ENCODE data around the gene CFAP92. TPM values are rescaled to one million over a fixed set of nuclear protein-coding genes. Genes with fewer than 3 reads are reported as not detected.
A peak's percentile ranks its signal among the peaks of the same experiment; 100 is the strongest.

CFAP92 gene, protein sequence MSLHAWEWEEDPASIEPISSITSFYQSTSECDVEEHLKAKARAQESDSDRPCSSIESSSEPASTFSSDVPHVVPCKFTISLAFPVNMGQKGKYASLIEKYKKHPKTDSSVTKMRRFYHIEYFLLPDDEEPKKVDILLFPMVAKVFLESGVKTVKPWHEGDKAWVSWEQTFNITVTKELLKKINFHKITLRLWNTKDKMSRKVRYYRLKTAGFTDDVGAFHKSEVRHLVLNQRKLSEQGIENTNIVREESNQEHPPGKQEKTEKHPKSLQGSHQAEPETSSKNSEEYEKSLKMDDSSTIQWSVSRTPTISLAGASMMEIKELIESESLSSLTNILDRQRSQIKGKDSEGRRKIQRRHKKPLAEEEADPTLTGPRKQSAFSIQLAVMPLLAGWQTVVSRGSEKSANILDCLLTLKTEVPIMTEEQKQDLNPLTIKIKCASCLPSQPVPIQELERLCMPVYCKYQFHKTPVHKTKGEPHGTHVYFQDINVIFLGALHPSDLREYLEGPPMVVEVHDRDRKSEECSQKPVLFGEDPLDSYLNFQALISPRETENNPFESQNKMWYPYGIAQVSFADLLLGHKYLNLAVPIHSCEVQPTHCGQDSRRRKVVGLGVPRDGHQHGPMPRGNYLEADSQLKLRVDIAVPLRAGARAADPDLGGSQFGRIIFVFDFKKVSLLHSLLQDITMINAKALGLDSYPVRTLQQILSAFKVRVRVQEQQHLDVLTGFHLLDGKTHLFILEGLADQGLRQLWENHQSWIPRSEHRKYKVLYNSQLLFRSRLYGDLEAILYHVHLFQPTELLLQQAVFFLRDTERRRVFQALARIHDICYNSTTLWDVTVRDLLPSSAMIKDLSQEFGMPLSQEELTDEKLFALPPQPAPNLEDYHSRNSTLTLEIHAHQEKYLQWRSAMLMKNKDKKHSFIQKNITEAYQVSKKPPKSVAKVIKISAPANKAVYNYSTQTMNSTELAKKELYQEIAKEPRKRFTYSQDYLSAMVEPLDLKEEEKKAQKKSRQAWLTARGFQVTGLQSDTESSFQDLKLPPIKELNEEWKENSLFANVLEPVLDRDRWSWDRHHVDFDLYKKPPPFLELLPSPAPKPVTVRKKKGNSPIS
- total RNA-seq = 1.6 TPM

DNA sequence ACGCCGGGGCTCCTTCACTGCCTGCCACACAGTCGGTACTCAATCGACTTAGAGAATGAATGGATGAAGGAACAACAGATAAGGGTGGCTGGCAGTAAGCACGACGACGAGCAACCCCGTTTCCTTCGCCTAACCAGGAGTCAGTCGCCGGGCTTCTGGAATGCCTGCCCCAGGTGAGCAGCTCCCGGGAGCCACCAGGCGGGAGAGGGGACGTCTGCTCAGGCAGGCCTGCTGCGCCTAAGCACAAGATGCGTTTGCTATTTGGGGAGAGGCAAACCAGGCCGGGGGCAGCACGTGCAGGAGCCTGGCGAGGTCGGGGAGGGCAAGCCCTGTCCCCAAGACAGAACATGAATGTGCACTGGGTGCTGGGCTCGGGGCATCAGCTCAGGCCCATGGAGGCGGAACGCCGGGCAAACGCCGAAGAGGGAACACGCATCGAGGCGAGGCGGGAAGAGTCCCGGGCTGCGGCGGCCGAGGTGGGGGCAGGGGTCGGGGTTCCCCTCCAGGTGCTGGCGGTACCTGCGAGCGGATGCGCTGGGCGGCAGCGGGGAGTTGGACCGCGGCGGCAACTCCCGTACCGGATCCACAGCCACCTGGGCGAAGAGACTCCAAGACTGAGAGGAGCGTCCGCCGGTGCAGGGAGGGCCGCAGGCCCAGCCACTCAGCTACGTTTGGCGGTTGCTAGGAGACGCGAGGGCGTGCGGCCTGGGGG, at the start of gene CFAP92:
CFAP92 (minus strand) TSS at position 616 of the 712 bp plus-strand sequence. CDS start 772 bp downstream, outside the sequence.
- Histone ChIP-seq H3K4me3 (ENCODE audit: low read length in 3 of 3) (peak within 1 kb of the TSS; percentile 57 to 64 (median 63)), H3K27me3 (ENCODE audit: control insufficient read depth in 3 of 3, insufficient read depth in 3 of 3, low read length in 3 of 3) (peaks cover 4 to 11% (median 5%) of the 10 kb centered on the region in 3 donors), H3K9ac (ENCODE audit: low read depth in 1 of 3, low read length in 3 of 3) (peak within 1 kb of the TSS in 2 of 3 donors; percentile 50 to 54), H3K9me3 (ENCODE audit: control insufficient read depth in 3 of 3, low read length in 3 of 3) (no peaks in the 10 kb centered on the region), H3K4me1 (ENCODE audit: control insufficient read depth in 3 of 3, insufficient read depth in 3 of 3, low read length in 3 of 3) (peaks cover 4 to 11% (median 10%) of the 10 kb centered on the region in 3 donors), H3K27ac (ENCODE audit: low read depth, low read length) (no peak within 1 kb of the TSS), H3K36me3 (ENCODE audit: control insufficient read depth in 3 of 3, insufficient read depth in 3 of 3, low read length in 3 of 3) (no peaks in the 10 kb centered on the region)

GRCh38 chr3:129040579-129041300, 46.9 kb upstream of the CFAP92 start:
- H3K27ac ChIP-seq (ENCODE audit: low read depth, low read length) = no peak overlapping the region
- peaks cover 0 to 3% (median 0%) of the 10 kb centered on the region in 3 donors for H3K36me3 ChIP-seq (ENCODE audit: control insufficient read depth in 3 of 3, insufficient read depth in 3 of 3, low read length in 3 of 3)
- H3K9me3 ChIP-seq (ENCODE audit: control insufficient read depth in 3 of 3, low read length in 3 of 3) = no peaks in the 10 kb centered on the region
- H3K4me3 ChIP-seq (ENCODE audit: low read length in 3 of 3) = no peak overlapping the region
- H3K4me1 ChIP-seq (ENCODE audit: control insufficient read depth in 3 of 3, insufficient read depth in 3 of 3, low read length in 3 of 3) = peaks cover 0 to 6% (median 4%) of the 10 kb centered on the region in 3 donors
- no peak overlapping the region for H3K9ac ChIP-seq (ENCODE audit: low read depth in 1 of 3, low read length in 3 of 3)
- peaks cover 3 to 9% (median 4%) of the 10 kb centered on the region in 3 donors for H3K27me3 ChIP-seq (ENCODE audit: control insufficient read depth in 3 of 3, insufficient read depth in 3 of 3, low read length in 3 of 3)

DNA sequence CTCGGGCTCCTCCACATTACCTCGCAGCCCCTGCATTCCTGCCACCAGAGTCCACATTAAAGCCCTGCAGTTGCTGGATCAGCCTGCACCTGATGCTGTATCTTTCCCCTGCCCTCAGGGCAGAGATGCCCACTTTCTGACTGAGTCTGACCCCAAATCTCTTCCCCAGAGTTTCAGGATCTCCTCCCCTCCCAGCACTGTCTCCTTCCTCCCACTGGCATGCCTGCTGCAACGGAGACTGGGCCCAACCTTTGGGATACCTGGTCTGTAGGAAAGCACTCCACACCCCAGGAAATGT, 46.1 kb upstream of the CFAP92 start:
- Histone ChIP-seq H3K4me1 (ENCODE audit: control insufficient read depth in 3 of 3, insufficient read depth in 3 of 3, low read length in 3 of 3) (peaks cover 0 to 4% (median 4%) of the 10 kb centered on the region in 3 donors), H3K9ac (ENCODE audit: low read depth in 1 of 3, low read length in 3 of 3) (no peak overlapping the region), H3K9me3 (ENCODE audit: control insufficient read depth in 3 of 3, low read length in 3 of 3) (no peaks in the 10 kb centered on the region), H3K4me3 (ENCODE audit: low read length in 3 of 3) (no peak overlapping the region), H3K27me3 (ENCODE audit: control insufficient read depth in 3 of 3, insufficient read depth in 3 of 3, low read length in 3 of 3) (peaks cover 0 to 8% (median 0%) of the 10 kb centered on the region in 3 donors), H3K27ac (ENCODE audit: low read depth, low read length) (no peak overlapping the region), H3K36me3 (ENCODE audit: control insufficient read depth in 3 of 3, insufficient read depth in 3 of 3, low read length in 3 of 3) (peaks cover 0 to 3% (median 0%) of the 10 kb centered on the region in 3 donors)

GRCh38 chr3:129039271-129040038, 45.6 kb upstream of the CFAP92 start:
- Histone ChIP-seq H3K27ac (ENCODE audit: low read depth, low read length) (no peak overlapping the region), H3K36me3 (ENCODE audit: control insufficient read depth in 3 of 3, insufficient read depth in 3 of 3, low read length in 3 of 3) (peaks cover 0 to 3% (median 0%) of the 10 kb centered on the region in 3 donors), H3K9ac (ENCODE audit: low read depth in 1 of 3, low read length in 3 of 3) (no peak overlapping the region), H3K4me1 (ENCODE audit: control insufficient read depth in 3 of 3, insufficient read depth in 3 of 3, low read length in 3 of 3) (peaks cover 0 to 4% (median 4%) of the 10 kb centered on the region in 3 donors), H3K27me3 (ENCODE audit: control insufficient read depth in 3 of 3, insufficient read depth in 3 of 3, low read length in 3 of 3) (peaks cover 0 to 5% (median 0%) of the 10 kb centered on the region in 3 donors), H3K9me3 (ENCODE audit: control insufficient read depth in 3 of 3, low read length in 3 of 3) (no peaks in the 10 kb centered on the region), H3K4me3 (ENCODE audit: low read length in 3 of 3) (no peak overlapping the region)

- H3K4me3 ChIP-seq (ENCODE audit: low read length in 3 of 3) = no peak overlapping the region
- H3K9me3 ChIP-seq (ENCODE audit: control insufficient read depth in 3 of 3, low read length in 3 of 3) = no peaks in the 10 kb centered on the region
- peaks cover 0 to 3% (median 0%) of the 10 kb centered on the region in 3 donors for H3K36me3 ChIP-seq (ENCODE audit: control insufficient read depth in 3 of 3, insufficient read depth in 3 of 3, low read length in 3 of 3)
- peaks cover 0 to 5% (median 0%) of the 10 kb centered on the region in 3 donors for H3K27me3 ChIP-seq (ENCODE audit: control insufficient read depth in 3 of 3, insufficient read depth in 3 of 3, low read length in 3 of 3)
- no peak overlapping the region for H3K9ac ChIP-seq (ENCODE audit: low read depth in 1 of 3, low read length in 3 of 3)
- H3K27ac ChIP-seq (ENCODE audit: low read depth, low read length) = no peak overlapping the region
- H3K4me1 ChIP-seq (ENCODE audit: control insufficient read depth in 3 of 3, insufficient read depth in 3 of 3, low read length in 3 of 3) = peaks cover 0 to 4% (median 4%) of the 10 kb centered on the region in 3 donors
Measured at GRCh38 chr3:129038121-129038855, 44.4 kb upstream of the CFAP92 start.

DNA sequence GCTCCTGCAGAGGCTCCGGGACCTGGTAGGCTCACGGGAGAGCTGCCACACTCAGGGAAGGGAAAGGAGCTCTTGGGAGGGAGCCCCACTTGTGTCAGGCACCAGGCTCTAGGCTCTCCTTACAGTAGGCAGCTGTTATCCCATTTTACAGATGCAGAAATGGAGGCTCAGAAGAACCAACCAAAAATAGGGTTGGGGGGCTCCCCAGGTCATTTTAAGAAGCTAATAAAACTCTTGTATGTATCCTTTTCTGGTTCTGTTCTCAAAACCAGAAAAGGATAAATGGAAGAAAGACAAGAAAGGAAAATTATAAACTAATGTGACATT, 43.2 kb upstream of the CFAP92 start:
- Histone ChIP-seq H3K4me1 (ENCODE audit: control insufficient read depth in 3 of 3, insufficient read depth in 3 of 3, low read length in 3 of 3) (peaks cover 0 to 5% (median 4%) of the 10 kb centered on the region in 3 donors), H3K27me3 (ENCODE audit: control insufficient read depth in 3 of 3, insufficient read depth in 3 of 3, low read length in 3 of 3) (peaks cover 0 to 5% (median 0%) of the 10 kb centered on the region in 3 donors), H3K9me3 (ENCODE audit: control insufficient read depth in 3 of 3, low read length in 3 of 3) (no peaks in the 10 kb centered on the region), H3K4me3 (ENCODE audit: low read length in 3 of 3) (no peak overlapping the region), H3K9ac (ENCODE audit: low read depth in 1 of 3, low read length in 3 of 3) (no peak overlapping the region), H3K27ac (ENCODE audit: low read depth, low read length) (no peak overlapping the region), H3K36me3 (ENCODE audit: control insufficient read depth in 3 of 3, insufficient read depth in 3 of 3, low read length in 3 of 3) (peaks cover 0 to 3% (median 3%) of the 10 kb centered on the region in 3 donors)

DNA sequence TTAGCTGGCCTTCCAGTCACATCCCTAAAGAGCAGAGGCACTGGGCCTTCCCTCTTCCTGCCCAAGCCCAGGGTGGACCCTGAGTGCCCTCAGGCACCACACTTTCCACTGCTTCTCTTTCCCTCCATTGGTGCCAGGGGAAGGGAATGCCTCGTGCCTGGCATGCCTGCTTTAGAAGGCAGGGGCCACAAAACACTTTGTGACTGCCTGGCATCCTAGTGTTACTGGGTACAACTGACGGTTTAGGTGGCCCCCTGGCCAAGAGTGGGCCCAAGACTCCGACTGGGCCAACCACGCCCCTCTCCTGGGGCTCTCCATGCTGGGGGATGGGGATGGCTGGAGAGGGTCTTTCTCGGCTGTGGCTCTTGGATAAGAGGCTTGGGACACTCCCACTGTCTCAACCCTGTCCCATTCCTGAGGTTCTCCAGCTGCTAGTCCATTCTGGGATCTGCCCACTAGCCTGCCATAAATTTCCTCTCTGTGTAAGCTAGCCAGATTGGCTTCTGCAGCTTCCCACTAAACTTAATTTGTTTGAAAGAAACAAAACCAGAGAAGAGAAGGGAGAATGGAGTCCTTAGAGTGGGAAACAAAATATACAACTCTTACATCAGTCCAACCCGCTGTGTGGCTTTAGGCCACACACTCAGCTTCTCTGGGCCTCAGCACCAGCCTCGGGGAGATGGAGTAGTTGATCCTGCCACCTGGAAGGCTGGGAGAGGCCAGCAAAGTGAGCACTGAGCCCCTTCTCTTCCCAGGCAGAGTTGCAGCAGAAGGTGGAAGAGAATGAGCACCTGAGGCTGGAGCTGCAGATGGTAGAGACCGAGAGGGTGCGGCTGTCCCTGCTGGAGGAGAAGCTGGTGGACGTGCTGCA, 42.6 kb upstream of the CFAP92 start:
- peaks cover 0 to 5% (median 4%) of the 10 kb centered on the region in 3 donors for H3K4me1 ChIP-seq (ENCODE audit: control insufficient read depth in 3 of 3, insufficient read depth in 3 of 3, low read length in 3 of 3)
- H3K27me3 ChIP-seq (ENCODE audit: control insufficient read depth in 3 of 3, insufficient read depth in 3 of 3, low read length in 3 of 3) = peaks cover 0 to 5% (median 0%) of the 10 kb centered on the region in 3 donors
- no peaks in the 10 kb centered on the region for H3K9me3 ChIP-seq (ENCODE audit: control insufficient read depth in 3 of 3, low read length in 3 of 3)
- peaks cover 0 to 3% (median 3%) of the 10 kb centered on the region in 3 donors for H3K36me3 ChIP-seq (ENCODE audit: control insufficient read depth in 3 of 3, insufficient read depth in 3 of 3, low read length in 3 of 3)
- H3K4me3 ChIP-seq (ENCODE audit: low read length in 3 of 3) = no peak overlapping the region
- no peak overlapping the region for H3K27ac ChIP-seq (ENCODE audit: low read depth, low read length)
- H3K9ac ChIP-seq (ENCODE audit: low read depth in 1 of 3, low read length in 3 of 3) = no peak overlapping the region
